ENCODE measurements around the gene KRT82. TPM values are rescaled to one million over a fixed set of nuclear protein-coding genes. Genes with fewer than 3 reads are reported as not detected.

Gene KRT82
- total and polyA plus RNA-seq, 2 experiments from 2014 or later, result not detected

DNA sequence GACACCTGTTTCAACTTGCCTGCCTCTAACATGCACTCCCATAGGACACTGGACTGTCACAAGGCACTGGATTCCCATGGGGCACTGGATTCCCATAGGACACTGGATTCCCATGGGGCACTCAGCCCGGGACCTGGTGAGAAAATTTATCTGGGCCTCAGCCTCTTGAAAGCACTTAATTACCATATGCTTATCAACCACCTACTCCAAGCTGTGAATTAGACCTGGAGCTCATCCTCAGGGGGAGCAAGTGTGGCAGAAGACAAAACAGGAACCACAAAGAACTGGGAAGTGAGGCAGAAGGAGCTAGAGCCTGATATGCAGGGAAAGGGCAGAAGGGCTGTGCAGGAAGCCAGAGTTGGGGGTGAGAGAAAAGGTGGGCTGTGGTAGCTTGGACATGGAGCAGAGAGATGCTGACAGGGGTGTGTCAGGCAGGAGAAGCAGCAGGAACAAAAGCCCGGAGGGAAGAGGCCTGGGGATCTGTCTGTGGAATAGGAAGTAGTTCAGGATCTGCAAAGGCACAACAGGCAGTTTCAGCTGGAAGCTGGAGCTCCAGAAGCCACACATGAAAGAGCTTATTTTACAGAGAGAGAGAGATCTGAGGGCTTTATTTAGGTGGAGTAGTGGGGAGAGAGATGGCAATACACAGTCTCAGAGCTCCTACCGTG is 3.1 kb downstream of the KRT82 start:
- no peaks in the 10 kb centered on the region for H3K9me3 ChIP-seq (ENCODE audit: low read depth)
- no peak for TF ChIP-seq EZH2phosphoT487 (IDR thresholded peaks at IDR 0.05; ENCODE audit: low read depth, severe bottlenecking, unreplicated experiment)
- TF ChIP-seq EZH2 (IDR thresholded peaks at IDR 0.05; ENCODE audit: borderline replicate concordance), result no peak
- TF ChIP-seq, protein P1, sequence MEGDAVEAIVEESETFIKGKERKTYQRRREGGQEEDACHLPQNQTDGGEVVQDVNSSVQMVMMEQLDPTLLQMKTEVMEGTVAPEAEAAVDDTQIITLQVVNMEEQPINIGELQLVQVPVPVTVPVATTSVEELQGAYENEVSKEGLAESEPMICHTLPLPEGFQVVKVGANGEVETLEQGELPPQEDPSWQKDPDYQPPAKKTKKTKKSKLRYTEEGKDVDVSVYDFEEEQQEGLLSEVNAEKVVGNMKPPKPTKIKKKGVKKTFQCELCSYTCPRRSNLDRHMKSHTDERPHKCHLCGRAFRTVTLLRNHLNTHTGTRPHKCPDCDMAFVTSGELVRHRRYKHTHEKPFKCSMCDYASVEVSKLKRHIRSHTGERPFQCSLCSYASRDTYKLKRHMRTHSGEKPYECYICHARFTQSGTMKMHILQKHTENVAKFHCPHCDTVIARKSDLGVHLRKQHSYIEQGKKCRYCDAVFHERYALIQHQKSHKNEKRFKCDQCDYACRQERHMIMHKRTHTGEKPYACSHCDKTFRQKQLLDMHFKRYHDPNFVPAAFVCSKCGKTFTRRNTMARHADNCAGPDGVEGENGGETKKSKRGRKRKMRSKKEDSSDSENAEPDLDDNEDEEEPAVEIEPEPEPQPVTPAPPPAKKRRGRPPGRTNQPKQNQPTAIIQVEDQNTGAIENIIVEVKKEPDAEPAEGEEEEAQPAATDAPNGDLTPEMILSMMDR (IDR thresholded peaks at IDR 0.05; ENCODE audit: poor library complexity), result no peak
- no peak overlapping the region for H3K27ac ChIP-seq
- H2AFZ ChIP-seq, result no peak overlapping the region
- H3K4me2 ChIP-seq, result no peak overlapping the region
- 56% methylated on average over 3 of the region's 3 CpGs for WGBS (ENCODE audit: low lambda C conversion rate, missing lambda C conversion rate)
- H3K36me3 ChIP-seq (replicated peaks; ENCODE audit: insufficient read depth, low read depth), result no peaks in the 10 kb centered on the region
- H3K9me2 ChIP-seq (replicated peaks; ENCODE audit: insufficient read depth), result no peaks in the 10 kb centered on the region
- no peaks in the 10 kb centered on the region for H3K27me3 ChIP-seq
- H3K4me1 ChIP-seq (ENCODE audit: insufficient read depth), result no peaks in the 10 kb centered on the region
- H3K4me3 ChIP-seq, result no peak overlapping the region
- H3K79me2 ChIP-seq, result no peaks in the 10 kb centered on the region
- no peaks in the 10 kb centered on the region for H4K20me1 ChIP-seq (ENCODE audit: insufficient read depth, poor library complexity, severe bottlenecking)
- DNase-seq (ENCODE audit: low spot score), result no peak

DNA sequence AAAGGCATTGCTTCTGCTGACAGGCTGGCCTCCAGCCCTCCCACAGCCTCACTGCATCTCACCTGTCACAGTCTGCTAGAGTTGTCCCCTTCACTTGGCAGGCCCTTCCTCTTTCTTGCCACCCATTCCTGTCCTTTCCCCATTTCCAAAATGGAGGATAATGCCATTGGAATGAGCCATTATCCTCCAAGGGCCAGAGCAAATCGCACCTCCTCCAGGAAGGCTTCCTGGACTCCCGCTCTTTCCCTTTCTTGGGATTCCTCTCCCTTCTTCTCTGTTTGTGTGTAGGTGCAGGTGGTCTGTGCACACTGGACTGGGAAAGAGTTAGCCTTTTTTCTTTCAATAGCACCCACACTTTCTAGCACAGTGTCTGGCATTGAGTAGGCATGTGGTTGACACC is 3.8 kb downstream of the KRT82 start:
- no peaks in the 10 kb centered on the region for H3K36me3 ChIP-seq (replicated peaks; ENCODE audit: insufficient read depth, low read depth)
- H3K4me2 ChIP-seq, result no peak overlapping the region
- H3K79me2 ChIP-seq, result no peaks in the 10 kb centered on the region
- no peaks in the 10 kb centered on the region for H3K4me1 ChIP-seq (ENCODE audit: insufficient read depth)
- 100% methylated on average over 2 of the region's 2 CpGs for WGBS (ENCODE audit: low lambda C conversion rate, missing lambda C conversion rate)
- H4K20me1 ChIP-seq (ENCODE audit: insufficient read depth, poor library complexity, severe bottlenecking), result no peaks in the 10 kb centered on the region
- no peak for DNase-seq (ENCODE audit: low spot score)
- H3K27me3 ChIP-seq, result no peaks in the 10 kb centered on the region
- no peak overlapping the region for H3K4me3 ChIP-seq
- no peaks in the 10 kb centered on the region for H3K9me3 ChIP-seq (ENCODE audit: low read depth)
- H2AFZ ChIP-seq, result no peak overlapping the region
- TF ChIP-seq EZH2 (IDR thresholded peaks at IDR 0.05; ENCODE audit: borderline replicate concordance) (no peak), EZH2phosphoT487 (IDR thresholded peaks at IDR 0.05; ENCODE audit: low read depth, severe bottlenecking, unreplicated experiment) (no peak)
- TF ChIP-seq, protein P1 (IDR thresholded peaks at IDR 0.05; ENCODE audit: poor library complexity), result no peak
- H3K27ac ChIP-seq, result no peak overlapping the region
- H3K9me2 ChIP-seq (replicated peaks; ENCODE audit: insufficient read depth), result no peaks in the 10 kb centered on the region

DNA sequence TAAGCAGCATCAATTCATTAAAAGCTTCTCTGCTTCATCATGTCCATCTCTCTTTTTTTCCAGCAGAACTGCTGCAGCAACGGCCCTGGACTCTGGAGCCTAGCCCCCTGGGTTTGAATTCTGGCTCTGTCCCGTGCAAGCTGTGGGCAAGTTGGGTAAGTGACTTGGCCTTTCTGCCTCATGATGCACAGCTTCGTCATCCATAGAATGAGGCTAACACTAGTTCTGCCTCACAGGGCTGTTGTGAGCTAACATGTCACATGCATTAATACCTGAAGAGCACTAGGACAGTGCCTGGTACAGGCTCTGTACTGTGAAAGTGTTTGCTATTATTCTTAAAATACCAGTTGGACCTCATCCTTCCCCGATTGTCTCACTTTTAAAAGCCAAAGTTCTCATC is 4.2 kb downstream of the KRT82 start:
- TF ChIP-seq EZH2 (IDR thresholded peaks at IDR 0.05; ENCODE audit: borderline replicate concordance) (no peak), EZH2phosphoT487 (IDR thresholded peaks at IDR 0.05; ENCODE audit: low read depth, severe bottlenecking, unreplicated experiment) (no peak)
- TF ChIP-seq, protein P1 (IDR thresholded peaks at IDR 0.05; ENCODE audit: poor library complexity), result no peak
- H3K79me2 ChIP-seq, result no peaks in the 10 kb centered on the region
- H3K9me2 ChIP-seq (replicated peaks; ENCODE audit: insufficient read depth), result no peaks in the 10 kb centered on the region
- H3K9me3 ChIP-seq (ENCODE audit: low read depth), result no peaks in the 10 kb centered on the region
- no peak overlapping the region for H2AFZ ChIP-seq
- no peaks in the 10 kb centered on the region for H3K36me3 ChIP-seq (replicated peaks; ENCODE audit: insufficient read depth, low read depth)
- no peaks in the 10 kb centered on the region for H4K20me1 ChIP-seq (ENCODE audit: insufficient read depth, poor library complexity, severe bottlenecking)
- H3K4me2 ChIP-seq, result no peak overlapping the region
- no peak for DNase-seq (ENCODE audit: low spot score)
- no peaks in the 10 kb centered on the region for H3K27me3 ChIP-seq
- H3K27ac ChIP-seq, result no peak overlapping the region
- H3K4me1 ChIP-seq (ENCODE audit: insufficient read depth), result no peaks in the 10 kb centered on the region
- H3K4me3 ChIP-seq, result no peak overlapping the region
- 84% methylated on average over 4 of the region's 4 CpGs for WGBS (ENCODE audit: low lambda C conversion rate, missing lambda C conversion rate)

Measured in hepatocyte (in vitro differentiated cells).